WI38 (cell line): ENCODE data around the gene PBXIP1.
"Not testable (repeated sequence)": the region's sequence is repeated elsewhere in the genome, so short reads cannot be mapped to it uniquely, and the experiment has no call there.

Experiments used
- H3K4me3 ChIP-seq: 2 replicates; pipeline ENCODE4 v1.5.1; 2011; ENCODE audit warnings: low read depth, mild to moderate bottlenecking, control low read depth, low read length
- TF ChIP-seq, protein P1 (sequence below): IDR thresholded peaks from 2 replicates; pipeline ENCODE4 v1.5.1; 2012; ENCODE audit warnings: low read depth, mild to moderate bottlenecking, control low read depth, low read length

The PBXIP1 gene

DNA sequence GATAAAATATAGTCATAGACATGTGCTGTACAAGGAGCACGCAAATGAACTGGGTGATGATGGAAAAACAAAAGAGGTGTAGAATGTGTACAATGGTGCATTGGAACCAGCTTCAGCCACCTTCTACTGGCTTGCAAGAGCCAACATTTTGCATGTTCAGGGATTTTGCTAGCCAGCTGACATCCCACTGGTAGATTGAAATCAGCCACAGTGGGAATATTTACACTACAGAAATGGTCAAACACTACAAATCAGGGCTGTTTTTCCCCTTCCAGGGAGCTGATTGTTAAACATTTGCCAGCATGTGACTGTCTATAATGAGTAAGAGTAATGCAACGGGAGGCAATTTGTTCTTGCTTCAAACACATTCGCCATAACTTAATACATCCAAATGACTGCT, 42.6 kb downstream of the PBXIP1 start:
- TF ChIP-seq, protein P1, sequence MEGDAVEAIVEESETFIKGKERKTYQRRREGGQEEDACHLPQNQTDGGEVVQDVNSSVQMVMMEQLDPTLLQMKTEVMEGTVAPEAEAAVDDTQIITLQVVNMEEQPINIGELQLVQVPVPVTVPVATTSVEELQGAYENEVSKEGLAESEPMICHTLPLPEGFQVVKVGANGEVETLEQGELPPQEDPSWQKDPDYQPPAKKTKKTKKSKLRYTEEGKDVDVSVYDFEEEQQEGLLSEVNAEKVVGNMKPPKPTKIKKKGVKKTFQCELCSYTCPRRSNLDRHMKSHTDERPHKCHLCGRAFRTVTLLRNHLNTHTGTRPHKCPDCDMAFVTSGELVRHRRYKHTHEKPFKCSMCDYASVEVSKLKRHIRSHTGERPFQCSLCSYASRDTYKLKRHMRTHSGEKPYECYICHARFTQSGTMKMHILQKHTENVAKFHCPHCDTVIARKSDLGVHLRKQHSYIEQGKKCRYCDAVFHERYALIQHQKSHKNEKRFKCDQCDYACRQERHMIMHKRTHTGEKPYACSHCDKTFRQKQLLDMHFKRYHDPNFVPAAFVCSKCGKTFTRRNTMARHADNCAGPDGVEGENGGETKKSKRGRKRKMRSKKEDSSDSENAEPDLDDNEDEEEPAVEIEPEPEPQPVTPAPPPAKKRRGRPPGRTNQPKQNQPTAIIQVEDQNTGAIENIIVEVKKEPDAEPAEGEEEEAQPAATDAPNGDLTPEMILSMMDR = no peak

DNA sequence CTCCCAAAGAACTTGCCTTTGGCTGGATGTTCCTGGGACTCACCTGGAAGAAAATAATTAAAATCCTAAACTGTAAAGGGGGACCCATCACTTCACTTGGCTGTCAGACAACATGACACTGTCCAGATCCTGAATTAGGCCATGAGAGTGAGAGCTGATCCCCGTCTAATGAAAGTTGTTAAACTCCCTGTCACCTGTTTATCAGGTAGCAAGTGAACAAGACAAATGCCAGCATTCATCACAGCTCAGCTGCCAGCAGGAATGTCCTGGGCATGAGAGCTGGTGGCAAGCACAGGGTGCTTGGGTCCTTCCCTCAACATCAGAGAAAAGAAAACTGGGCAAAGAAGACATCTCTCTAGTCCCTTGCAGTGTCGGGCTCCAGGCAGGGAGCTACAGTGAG, 43.1 kb downstream of the PBXIP1 start:
- no peak overlapping the region for H3K4me3 ChIP-seq
- TF ChIP-seq, protein P1 = no peak

More for the DNA sequence above, 42.6 kb downstream of the PBXIP1 start:
- H3K4me3 ChIP-seq = no peak overlapping the region

DNA sequence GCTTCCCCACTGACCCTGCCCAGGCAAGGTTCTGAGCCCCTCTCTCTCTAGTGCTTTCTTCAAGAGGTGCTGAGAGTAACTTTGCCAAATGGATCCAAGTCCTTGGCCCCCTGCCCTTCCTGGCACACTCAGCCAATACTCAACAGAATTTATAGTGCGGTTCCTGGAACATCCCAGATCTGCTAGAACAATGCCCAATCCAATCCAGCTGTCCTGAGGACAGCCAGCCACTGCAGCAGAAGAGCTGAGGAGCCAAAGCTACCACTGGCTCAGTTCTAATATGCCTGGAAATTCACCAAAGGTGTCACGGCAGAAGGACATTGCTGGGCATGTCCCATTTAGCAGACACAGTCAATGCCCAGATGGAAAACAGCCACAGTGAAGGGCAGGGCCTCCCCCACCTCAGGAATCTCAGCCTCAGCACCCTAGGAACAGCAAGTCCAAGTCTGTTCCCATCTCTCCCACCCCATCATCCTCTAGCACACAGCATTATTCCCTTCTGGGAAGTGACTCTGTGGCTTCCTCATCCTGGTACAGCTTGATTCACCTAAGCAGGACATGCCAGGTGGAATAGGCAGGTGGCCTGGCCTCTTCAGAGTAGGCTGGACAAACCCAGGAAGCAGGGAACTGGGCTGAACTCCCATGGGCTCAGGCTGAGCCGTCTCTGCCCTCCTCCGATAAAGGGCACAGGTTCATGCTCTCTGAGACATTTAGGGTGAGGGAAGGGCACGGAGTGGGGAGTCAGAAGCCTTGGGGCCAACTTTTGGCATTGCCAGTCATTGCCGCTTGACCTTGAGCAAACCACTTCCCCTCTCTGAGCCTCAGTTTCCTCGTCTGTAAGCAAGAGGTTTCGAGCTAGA, 44.0 kb downstream of the PBXIP1 start:
- TF ChIP-seq, protein P1 = no peak
- H3K4me3 ChIP-seq = no peak overlapping the region

DNA sequence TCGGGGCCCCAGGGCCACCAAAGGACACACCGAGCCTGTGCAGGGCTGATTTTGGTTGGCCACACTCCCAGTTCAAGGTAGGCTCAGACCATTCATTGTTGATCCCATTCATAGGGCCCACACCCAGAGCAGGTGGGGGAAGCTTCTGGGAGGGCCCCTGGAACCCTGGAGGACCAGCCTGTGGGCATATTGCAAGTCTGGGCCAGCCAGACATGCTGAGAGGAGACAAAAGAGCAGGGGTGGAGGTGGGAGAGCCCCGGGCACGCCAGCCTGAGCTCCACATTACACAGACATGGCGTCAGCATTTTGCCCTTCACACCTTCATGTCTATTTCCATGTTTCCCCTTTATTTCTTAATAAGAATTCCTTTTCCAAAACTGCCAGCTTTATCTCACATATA, 45.0 kb downstream of the PBXIP1 start:
- TF ChIP-seq, protein P1 = no peak
- no peak overlapping the region for H3K4me3 ChIP-seq

DNA sequence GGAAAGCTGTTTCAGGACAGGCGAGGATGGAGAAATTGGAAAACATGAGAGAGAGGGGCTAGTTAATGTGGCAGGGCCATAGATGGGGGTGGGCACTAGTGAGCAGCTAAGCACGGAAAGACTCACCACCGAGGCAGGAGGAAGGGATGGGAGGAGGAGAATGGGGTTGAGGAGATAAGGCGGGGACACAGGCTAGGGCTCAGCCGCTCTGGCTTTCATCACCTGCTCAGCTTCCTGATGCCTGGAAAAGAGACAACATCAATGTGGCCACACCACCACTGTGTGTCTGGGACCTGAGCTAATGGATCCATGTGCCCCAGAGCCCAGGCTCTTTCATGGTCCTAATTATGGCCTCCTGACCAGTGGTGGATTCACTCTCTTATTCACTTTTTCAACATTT, 47.0 kb downstream of the PBXIP1 start:
- TF ChIP-seq, protein P1 = no peak
- no peak overlapping the region for H3K4me3 ChIP-seq

DNA sequence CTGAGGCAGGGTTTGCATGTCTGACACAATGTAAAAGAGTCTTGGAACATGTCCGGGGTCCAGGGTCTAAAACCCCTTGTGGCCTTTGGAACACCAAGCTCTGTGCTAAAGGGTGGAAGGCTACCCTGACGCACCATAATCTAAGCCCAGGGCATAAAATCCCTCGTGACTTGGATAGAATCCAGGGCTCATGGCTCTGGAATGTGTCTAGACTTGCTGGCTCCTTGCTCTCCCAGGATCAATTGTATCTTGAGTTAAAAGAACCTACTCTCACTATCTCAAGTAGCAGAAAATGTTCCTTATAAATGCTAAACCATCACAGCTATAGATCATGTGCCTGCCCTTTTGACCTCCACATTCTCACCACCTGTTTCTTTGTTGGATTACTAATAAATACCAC, 47.8 kb downstream of the PBXIP1 start:
- H3K4me3 ChIP-seq = not testable (repeated sequence)

DNA sequence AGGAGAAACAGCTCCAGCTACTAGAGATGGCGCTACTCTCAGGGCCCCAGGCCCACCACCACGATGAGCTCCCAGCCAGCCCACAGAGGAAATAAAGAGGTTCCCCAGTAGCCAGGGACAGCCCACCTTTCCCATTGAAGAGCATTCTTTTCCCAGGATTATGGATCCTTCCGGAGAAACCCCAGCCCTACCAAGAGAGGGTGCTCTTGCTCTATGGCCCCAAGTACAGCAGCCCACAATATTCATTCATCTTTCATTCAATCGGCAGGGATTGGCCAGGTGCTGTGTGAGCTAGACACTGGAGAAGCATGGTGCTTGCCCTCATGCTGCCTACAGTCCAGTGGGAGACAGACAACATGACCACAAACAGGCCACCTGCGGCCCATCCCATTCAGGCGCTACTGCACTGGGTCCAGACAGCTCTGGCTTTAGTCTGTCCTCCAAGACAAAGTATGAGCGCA, 49.2 kb downstream of the PBXIP1 start:
- TF ChIP-seq, protein P1 = peak; percentile 37; the same call in 1 of the 2 replicates
- H3K4me3 ChIP-seq = no peak overlapping the region
